ENCODE measurements around the gene HOXC11.

- TF ChIP-seq POLR2A (IDR thresholded peaks at IDR 0.05; ENCODE audit: low read depth, low read length), result no peak
- no peak for TF ChIP-seq POLR2AphosphoS5 (IDR thresholded peaks at IDR 0.05; ENCODE audit: low read depth, low read length)
These were observed 40.9 kb upstream of the HOXC11 start for GRCh38 chr12:53931844-53932581.

Data from GM12892 (cell line).